Mesothelial cell of epicardium (in vitro differentiated cells): ENCODE data around the gene TM4SF4. TPM values are rescaled to one million over a fixed set of nuclear protein-coding genes. Genes with fewer than 3 reads are reported as not detected.

Experiments used
- DNase-seq, 2 experiments: peaks; one replicate each; pipeline ENCODE4 v3.0.0; 2021; ENCODE audit warnings: low spot score in 2 of 2; ENCODE audit not compliant: unreplicated experiment in 2 of 2
- H3K27ac Mint-ChIP-seq: 2 replicates; pipeline ENCODE4 v1.8.0; 2021; ENCODE audit warnings: mixed read lengths
- H3K27me3 Mint-ChIP-seq: 2 replicates; pipeline ENCODE4 v1.8.0; 2021; ENCODE audit warnings: low read depth, mixed read lengths
- H3K36me3 Mint-ChIP-seq: 2 replicates; pipeline ENCODE4 v1.8.0; 2021; ENCODE audit warnings: mixed read lengths
- H3K4me1 Mint-ChIP-seq: 2 replicates; pipeline ENCODE4 v1.8.0; 2021; ENCODE audit warnings: mixed read lengths
- H3K4me3 Mint-ChIP-seq: 2 replicates; pipeline ENCODE4 v1.8.0; 2021; ENCODE audit warnings: mild to moderate bottlenecking, moderate library complexity, mixed read lengths
- H3K9me3 Mint-ChIP-seq: 2 replicates; pipeline ENCODE4 v1.8.0; 2021; ENCODE audit warnings: mixed read lengths
- CTCF ChIP-seq: fragments of 200-600 bp; sonication (generic); IDR thresholded peaks from one replicate; pipeline ENCODE4 v1.5.0; 2021; ENCODE audit warnings: antibody characterized with exemption; ENCODE audit not compliant: unreplicated experiment
- total RNA-seq: library from RNA; stranded (reverse); gene quantifications from 3 replicates; pipeline ENCODE4 v1.2.1, GENCODE V29; 2021

TM4SF4 gene
- total RNA-seq, 1 donor from 2014 or later: 0.34 TPM

DNA sequence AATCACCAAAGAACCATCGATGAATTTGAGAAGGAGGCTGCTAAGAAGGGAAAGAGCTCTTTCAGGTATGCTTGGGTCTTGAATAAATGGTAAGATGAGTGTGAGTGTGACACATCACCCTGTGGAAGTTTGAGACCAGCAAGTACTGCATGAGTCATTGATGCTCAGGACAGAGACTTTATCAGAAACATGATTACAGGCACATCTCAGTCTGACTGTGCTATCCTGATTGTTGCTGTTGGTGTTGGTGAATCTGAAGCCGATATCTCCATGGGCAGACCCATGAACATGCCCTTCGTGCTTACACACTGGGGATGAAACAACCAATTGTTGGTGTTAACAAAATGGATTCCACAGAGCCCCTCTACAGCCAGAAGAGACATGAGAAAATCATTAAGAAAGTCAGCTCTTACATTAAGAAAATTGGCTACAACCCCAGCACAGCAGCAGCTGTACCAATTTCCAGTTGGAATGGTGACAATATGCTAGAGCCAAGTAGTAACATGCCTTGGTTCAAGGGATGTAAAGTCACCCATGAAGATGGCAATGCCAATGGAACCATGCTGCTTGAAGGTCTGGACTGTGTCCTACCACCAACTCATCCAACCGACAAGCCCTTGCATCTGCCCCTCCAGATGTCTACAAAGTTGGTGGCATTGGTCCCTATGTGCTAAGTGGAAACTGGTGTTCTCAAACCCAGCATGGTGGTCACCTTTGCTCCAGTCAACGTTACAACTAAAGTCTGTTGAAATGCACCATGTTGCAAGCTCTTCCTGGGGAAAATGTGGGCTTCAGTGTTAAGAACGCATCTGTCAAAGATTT lies 20.5 kb downstream of the TM4SF4 start:
- peaks cover 5% of the 10 kb centered on the region for H3K27me3 Mint-ChIP-seq
- TF ChIP-seq CTCF: no peak
- H3K9me3 Mint-ChIP-seq: peaks cover 3% of the 10 kb centered on the region
- peaks cover 1% of the 10 kb centered on the region for H3K36me3 Mint-ChIP-seq
- H3K4me3 Mint-ChIP-seq: no peak overlapping the region
- H3K27ac Mint-ChIP-seq: no peak overlapping the region
- H3K4me1 Mint-ChIP-seq: peaks cover 9% of the 10 kb centered on the region
- no peak for DNase-seq

- peaks cover 4% of the 10 kb centered on the region for H3K4me1 Mint-ChIP-seq
- peaks cover 5% of the 10 kb centered on the region for H3K27me3 Mint-ChIP-seq
- no peak overlapping the region for H3K4me3 Mint-ChIP-seq
- DNase-seq: no peak
- H3K9me3 Mint-ChIP-seq: peaks cover 3% of the 10 kb centered on the region
- H3K36me3 Mint-ChIP-seq: peaks cover 1% of the 10 kb centered on the region
- TF ChIP-seq CTCF: no peak
- no peak overlapping the region for H3K27ac Mint-ChIP-seq
Measured at GRCh38 chr3:149495581-149496125, 21.2 kb downstream of the TM4SF4 start.

- Mint-ChIP-seq H3K27ac (no peak overlapping the region), H3K4me3 (no peak overlapping the region), H3K36me3 (no peaks in the 10 kb centered on the region), H3K9me3 (no peaks in the 10 kb centered on the region), H3K27me3 (peaks cover 5% of the 10 kb centered on the region), H3K4me1 (peaks cover 4% of the 10 kb centered on the region)
- no peak for DNase-seq
- no peak for TF ChIP-seq CTCF
Measured at GRCh38 chr3:149496891-149497290, 22.4 kb downstream of the TM4SF4 start.

DNA sequence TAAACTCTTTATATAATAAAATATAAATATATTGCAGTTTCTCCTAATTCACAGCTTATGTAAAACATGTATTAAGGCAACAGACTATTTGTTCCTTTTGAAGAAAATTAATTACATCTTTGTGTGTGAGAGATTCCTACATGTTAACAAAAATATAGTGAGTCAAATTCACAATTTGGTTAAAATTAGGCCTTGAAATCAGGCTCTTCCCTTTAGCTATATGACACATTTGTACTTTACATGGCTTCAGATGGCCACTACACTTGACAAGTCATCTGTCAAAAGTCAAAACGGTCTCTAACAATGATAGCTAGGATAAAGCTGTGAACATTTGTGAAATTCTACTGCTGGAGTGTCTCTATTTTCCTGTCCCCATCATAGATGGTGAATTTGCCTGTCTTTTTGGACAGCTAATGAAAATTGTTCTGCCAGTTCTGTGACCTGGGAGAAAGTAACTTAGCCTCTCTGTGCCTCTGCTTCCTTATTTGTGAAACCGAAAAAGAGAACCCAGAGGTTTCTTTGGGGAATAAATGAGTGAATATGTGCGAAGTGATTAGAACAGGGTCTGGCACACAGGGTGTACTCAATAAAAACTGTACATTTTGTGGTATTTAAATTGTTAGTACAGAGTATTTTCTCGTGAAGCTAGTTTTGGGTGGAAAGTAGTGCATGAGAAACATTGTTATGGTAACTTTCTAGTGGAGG lies 23.6 kb downstream of the TM4SF4 start:
- Mint-ChIP-seq H3K36me3 (no peaks in the 10 kb centered on the region), H3K4me1 (peaks cover 4% of the 10 kb centered on the region), H3K27me3 (peaks cover 5% of the 10 kb centered on the region), H3K4me3 (no peak overlapping the region), H3K9me3 (no peaks in the 10 kb centered on the region), H3K27ac (no peak overlapping the region)
- no peak for DNase-seq
- TF ChIP-seq CTCF: no peak

DNA sequence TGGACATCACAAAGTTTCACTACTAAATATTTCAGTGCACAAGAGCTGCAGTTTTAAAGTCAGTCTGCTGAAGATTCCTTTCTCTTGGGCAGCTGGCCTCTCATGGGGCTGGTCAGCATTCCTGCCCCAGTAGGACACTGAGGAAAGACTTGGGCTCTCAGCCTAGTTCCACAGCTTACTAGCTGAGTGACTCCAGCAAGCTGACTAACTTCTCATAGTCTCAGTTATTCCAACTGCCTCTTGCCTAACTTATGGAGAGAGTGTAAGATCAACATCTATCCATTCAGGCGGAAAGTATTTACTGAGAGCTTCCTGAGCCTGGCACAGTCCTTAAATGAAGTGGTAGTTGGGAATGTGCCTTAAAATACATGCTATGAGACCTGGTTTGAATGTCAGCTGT lies 27.0 kb downstream of the TM4SF4 start:
- no peak for TF ChIP-seq CTCF
- Mint-ChIP-seq H3K9me3 (no peaks in the 10 kb centered on the region), H3K27me3 (no peaks in the 10 kb centered on the region), H3K36me3 (no peaks in the 10 kb centered on the region), H3K27ac (no peak overlapping the region), H3K4me1 (peaks cover 2% of the 10 kb centered on the region), H3K4me3 (no peak overlapping the region)
- no peak for DNase-seq
